Measurements from ENCODE around the gene BMI1. TPM values are rescaled to one million over a fixed set of nuclear protein-coding genes. Genes with fewer than 3 reads are reported as not detected.

BMI1 gene
- total and polyA plus RNA-seq, 2 donors (not counting 3 experiments of a cell fraction or from before 2014, with no cell fraction given): 12.0 to 25.1 TPM

DNA sequence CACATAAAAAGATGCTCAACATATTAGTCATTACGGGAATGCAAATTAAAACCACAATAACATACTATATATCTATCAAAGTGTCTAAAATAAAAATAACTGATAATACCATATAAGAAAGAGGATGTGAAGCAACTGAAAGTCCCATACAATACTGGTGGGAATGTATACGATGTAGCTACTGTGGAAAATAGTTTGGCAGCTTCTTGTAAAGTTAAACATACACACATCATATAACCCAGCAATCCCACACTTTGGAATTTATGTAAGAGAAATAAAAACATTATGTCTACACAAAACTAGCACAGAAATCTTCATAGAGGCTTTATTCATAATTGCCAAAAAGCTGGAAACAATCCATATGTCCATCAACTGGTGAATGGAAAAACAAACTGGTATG lies 15.2 kb upstream of the BMI1 start:
- no peak for FAIRE-seq
- ChIA-PET CTCF (no interaction called here), POLR2A (no interaction called here)
- H3K4me2 ChIP-seq (ENCODE audit: insufficient read depth, low read length): no peak overlapping the region
- TF ChIP-seq, protein P1, sequence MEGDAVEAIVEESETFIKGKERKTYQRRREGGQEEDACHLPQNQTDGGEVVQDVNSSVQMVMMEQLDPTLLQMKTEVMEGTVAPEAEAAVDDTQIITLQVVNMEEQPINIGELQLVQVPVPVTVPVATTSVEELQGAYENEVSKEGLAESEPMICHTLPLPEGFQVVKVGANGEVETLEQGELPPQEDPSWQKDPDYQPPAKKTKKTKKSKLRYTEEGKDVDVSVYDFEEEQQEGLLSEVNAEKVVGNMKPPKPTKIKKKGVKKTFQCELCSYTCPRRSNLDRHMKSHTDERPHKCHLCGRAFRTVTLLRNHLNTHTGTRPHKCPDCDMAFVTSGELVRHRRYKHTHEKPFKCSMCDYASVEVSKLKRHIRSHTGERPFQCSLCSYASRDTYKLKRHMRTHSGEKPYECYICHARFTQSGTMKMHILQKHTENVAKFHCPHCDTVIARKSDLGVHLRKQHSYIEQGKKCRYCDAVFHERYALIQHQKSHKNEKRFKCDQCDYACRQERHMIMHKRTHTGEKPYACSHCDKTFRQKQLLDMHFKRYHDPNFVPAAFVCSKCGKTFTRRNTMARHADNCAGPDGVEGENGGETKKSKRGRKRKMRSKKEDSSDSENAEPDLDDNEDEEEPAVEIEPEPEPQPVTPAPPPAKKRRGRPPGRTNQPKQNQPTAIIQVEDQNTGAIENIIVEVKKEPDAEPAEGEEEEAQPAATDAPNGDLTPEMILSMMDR (IDR thresholded peaks at IDR 0.05; ENCODE audit: extremely low read depth in 1 of 2, insufficient read depth in 1 of 2, low read depth in 1 of 2, low read length in 2 of 2): no peak
- TF ChIP-seq GATA2 (IDR thresholded peaks at IDR 0.05; ENCODE audit: insufficient read depth, insufficient read length, low read depth, low read length) (no peak), MAX (IDR thresholded peaks at IDR 0.05; ENCODE audit: insufficient read depth, insufficient read length) (no peak), MYC (IDR thresholded peaks at IDR 0.05; ENCODE audit: low read depth, low read length) (no peak), POLR2AphosphoS5 (IDR thresholded peaks at IDR 0.05; ENCODE audit: insufficient read depth, low read depth, low read length) (no peak), JUN (IDR thresholded peaks at IDR 0.05; ENCODE audit: borderline replicate concordance, insufficient read depth, insufficient read length, low read depth) (no peak), FOS (IDR thresholded peaks at IDR 0.05; ENCODE audit: borderline replicate concordance, insufficient read depth, low read length) (no peak), POLR2A (IDR thresholded peaks at IDR 0.05; ENCODE audit: low read depth, low read length) (no peak), EZH2 (IDR thresholded peaks at IDR 0.05; ENCODE audit: borderline replicate concordance, low read depth, low read length, severe bottlenecking) (no peak)
- intact Hi-C loops (cut with micrococcal nuclease): no loop called here
- DNase-seq (ENCODE audit: low read depth, low spot score): no peak
- dilution Hi-C loops (cut with MboI; ENCODE audit: extremely low pct_ligation_motif_present, low sequenced_read_pairs): no loop called here
- H3K79me2 ChIP-seq (ENCODE audit: control insufficient read depth, insufficient read depth, low read length): no peaks in the 10 kb centered on the region
- no peaks in the 10 kb centered on the region for H3K9me3 ChIP-seq (replicated peaks; ENCODE audit: control insufficient read depth, insufficient read depth, low read length)
- H3K4me3 ChIP-seq (replicated peaks in 1 of 3; ENCODE audit: insufficient read depth in 1 of 3, low read depth in 1 of 3, low read length in 3 of 3): no peak overlapping the region
- H2AFZ ChIP-seq (ENCODE audit: low read depth, low read length): no peak overlapping the region
- no peaks in the 10 kb centered on the region for H3K27me3 ChIP-seq (ENCODE audit: control insufficient read depth in 2 of 2, insufficient read depth in 2 of 2, low read length in 2 of 2)
- no peaks in the 10 kb centered on the region for H3K4me1 ChIP-seq (ENCODE audit: control insufficient read depth, extremely low read depth, insufficient read depth, low read length)
- no peak overlapping the region for H3K27ac ChIP-seq (ENCODE audit: insufficient read depth, low read depth, low read length)
- H4K20me1 ChIP-seq (replicated peaks; ENCODE audit: control insufficient read depth, extremely low read depth, insufficient read depth, low read length): no peaks in the 10 kb centered on the region
- H3K36me3 ChIP-seq (ENCODE audit: control insufficient read depth in 2 of 2, extremely low read depth in 1 of 2, insufficient read depth in 2 of 2, low read length in 2 of 2): no peaks in the 10 kb centered on the region
- no TSS peak for BruUV-seq (replicated peaks)
- H3K9ac ChIP-seq (replicated peaks; ENCODE audit: extremely low read depth, insufficient read depth, low read length): no peak overlapping the region
- H3K9me1 ChIP-seq (replicated peaks; ENCODE audit: control insufficient read depth, extremely low read depth, insufficient read depth, low read length): no peaks in the 10 kb centered on the region

All from endothelial cell of umbilical vein (primary cell).